GM12873 (cell line): ENCODE results near the gene KHDRBS1.

ENCODE experiments used
- TF ChIP-seq, protein P1 (sequence below): IDR thresholded peaks from 2 replicates; pipeline ENCODE4 v1.5.1; 2012; ENCODE audit warnings: low read depth, mild to moderate bottlenecking, moderate library complexity, low read length, control low read depth; ENCODE audit not compliant: insufficient read depth; ENCODE audit errors: missing control alignments

Gene KHDRBS1

DNA sequence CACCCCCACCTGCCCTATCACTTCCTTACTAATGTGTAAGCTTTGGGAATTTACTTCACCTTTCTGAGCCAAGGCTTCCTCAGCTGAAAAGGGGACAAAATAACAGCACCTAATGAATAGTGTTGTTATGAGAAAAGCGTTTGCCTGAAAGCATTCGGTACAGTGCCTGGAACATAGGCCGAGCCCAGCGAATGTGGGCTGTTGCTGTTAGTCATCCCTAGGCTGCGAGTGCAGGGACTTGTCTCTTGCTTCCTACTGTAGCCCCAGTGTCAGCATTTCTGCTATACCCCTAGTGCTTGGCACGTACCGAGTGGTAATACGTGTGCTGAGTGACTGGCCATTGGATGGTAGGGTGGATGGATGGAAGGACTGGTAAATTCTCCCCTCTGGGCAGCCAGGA lies 77.5 kb downstream of the KHDRBS1 start:
- TF ChIP-seq, protein P1, sequence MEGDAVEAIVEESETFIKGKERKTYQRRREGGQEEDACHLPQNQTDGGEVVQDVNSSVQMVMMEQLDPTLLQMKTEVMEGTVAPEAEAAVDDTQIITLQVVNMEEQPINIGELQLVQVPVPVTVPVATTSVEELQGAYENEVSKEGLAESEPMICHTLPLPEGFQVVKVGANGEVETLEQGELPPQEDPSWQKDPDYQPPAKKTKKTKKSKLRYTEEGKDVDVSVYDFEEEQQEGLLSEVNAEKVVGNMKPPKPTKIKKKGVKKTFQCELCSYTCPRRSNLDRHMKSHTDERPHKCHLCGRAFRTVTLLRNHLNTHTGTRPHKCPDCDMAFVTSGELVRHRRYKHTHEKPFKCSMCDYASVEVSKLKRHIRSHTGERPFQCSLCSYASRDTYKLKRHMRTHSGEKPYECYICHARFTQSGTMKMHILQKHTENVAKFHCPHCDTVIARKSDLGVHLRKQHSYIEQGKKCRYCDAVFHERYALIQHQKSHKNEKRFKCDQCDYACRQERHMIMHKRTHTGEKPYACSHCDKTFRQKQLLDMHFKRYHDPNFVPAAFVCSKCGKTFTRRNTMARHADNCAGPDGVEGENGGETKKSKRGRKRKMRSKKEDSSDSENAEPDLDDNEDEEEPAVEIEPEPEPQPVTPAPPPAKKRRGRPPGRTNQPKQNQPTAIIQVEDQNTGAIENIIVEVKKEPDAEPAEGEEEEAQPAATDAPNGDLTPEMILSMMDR: no peak

DNA sequence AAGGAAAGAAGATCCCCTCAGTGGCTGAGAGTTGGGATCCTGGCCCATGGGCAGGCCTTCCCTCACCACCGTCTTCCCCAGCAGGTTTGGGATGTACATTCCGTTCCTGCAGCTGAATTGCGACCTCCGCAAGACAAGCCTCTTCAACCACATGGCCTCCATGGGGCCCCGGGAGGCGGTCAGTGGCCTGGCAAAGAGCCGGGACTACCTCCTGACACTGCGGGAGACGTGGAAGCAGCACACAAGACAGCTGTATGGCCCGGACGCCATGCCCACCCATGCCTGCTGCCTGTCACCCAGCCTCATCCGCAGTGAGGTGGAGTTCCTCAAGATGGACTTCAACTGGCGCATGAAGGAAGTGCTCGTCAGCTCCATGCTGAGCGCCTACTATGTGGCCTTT lies 77.9 kb downstream of the KHDRBS1 start:
- TF ChIP-seq, protein P1: no peak
